K562 (cell line): Measurements from ENCODE around the gene MPDU1. TPM values are rescaled to one million over a fixed set of nuclear protein-coding genes. Genes with fewer than 3 reads are reported as not detected.

Experiments
- ATF2 ChIP-seq: sonication (generic); formaldehyde crosslinking; IDR thresholded peaks from 2 replicates; pipeline ENCODE4 v1.8.1; 2022; ENCODE audit warnings: missing genetic modification reagents
- DACH1 ChIP-seq: fragments of 450-650 bp; IDR thresholded peaks from 2 replicates; pipeline ENCODE4 v1.6.1; 2018; ENCODE audit not compliant: partially characterized antibody
- DIDO1 ChIP-seq: fragments of 450-650 bp; IDR thresholded peaks from 2 replicates; pipeline ENCODE4 v1.6.1; 2016; ENCODE audit warnings: low read depth, missing biosample characterization, missing genetic modification characterization
- HNRNPUL1 ChIP-seq: fragments of 200-400 bp; formaldehyde crosslinking; IDR thresholded peaks from 2 replicates; pipeline ENCODE4 v1.6.1; 2017; ENCODE audit warnings: low read length
- NONO ChIP-seq, 2 experiments: fragments of 200-400 bp in 1 of 2; fragments of 450-650 bp in 1 of 2; formaldehyde crosslinking in 1 of 2; IDR thresholded peaks; 2 replicates each; pipeline ENCODE4 v1.6.1; 2017; ENCODE audit warnings: low read depth in 2 of 2, mild to moderate bottlenecking in 2 of 2, moderate library complexity in 2 of 2, low read length in 1 of 2
- PRDM10 ChIP-seq: fragments of 450-650 bp; IDR thresholded peaks from 2 replicates; pipeline ENCODE4 v1.6.1; 2018; ENCODE audit not compliant: partially characterized antibody
- SRSF7 ChIP-seq: fragments of 200-400 bp; formaldehyde crosslinking; optimal IDR thresholded peaks from 2 replicates; pipeline ENCODE3; 2017; ENCODE audit warnings: mild to moderate bottlenecking, low read depth, low read length
- YY1 ChIP-seq, 3 experiments: IDR thresholded peaks; 2 replicates each; pipeline ENCODE4 v1.6.1; 2011; ENCODE audit warnings: low read length in 2 of 3, mild to moderate bottlenecking in 2 of 3, moderate library complexity in 2 of 3, borderline replicate concordance in 1 of 3, control low read depth in 1 of 3, low read depth in 1 of 3; ENCODE audit not compliant: insufficient read depth in 3 of 3, insufficient replicate concordance in 2 of 3, control insufficient read depth in 1 of 3, insufficient read length in 1 of 3; ENCODE audit errors: extremely low read depth in 1 of 3
- ZC3H8 ChIP-seq: fragments of 450-650 bp; IDR thresholded peaks from 2 replicates; pipeline ENCODE4 v1.6.1; 2017
- ZFX ChIP-seq: sonication (generic); formaldehyde crosslinking; IDR thresholded peaks from 2 replicates; pipeline ENCODE4 v1.8.0; 2022; ENCODE audit warnings: mild to moderate bottlenecking, missing genetic modification reagents, moderate library complexity
- ZNF133 ChIP-seq: fragments of 250-450 bp; sonication (Bioruptor Pico); IDR thresholded peaks from 2 replicates; pipeline ENCODE4 v1.4.0; 2020; ENCODE audit warnings: mild to moderate bottlenecking
- ZNF407 ChIP-seq: fragments of 450-650 bp; IDR thresholded peaks from 2 replicates; pipeline ENCODE4 v1.6.1; 2016; ENCODE audit warnings: low read depth
- ZNF589 ChIP-seq: fragments of 200-800 bp; sonication (Bioruptor generic); IDR thresholded peaks from 2 replicates; pipeline ENCODE4 v1.6.1; 2016; ENCODE audit warnings: low read depth, missing genetic modification characterization, missing compliant biosample characterization
- polyA plus RNA-seq, 8 experiments: library from polyadenylated mRNA; depleted of rRNA in 4 of 8; stranded (reverse) in 5 of 8; unstranded in 3 of 8; fragments of >200 nt; fragmentation: Nextera tagmentation in 2 of 8; fragmentation: Illumina TruSeq in 1 of 8; extraction: Ambion mirVana in 2 of 8; extraction: Trizol in 1 of 8; gene quantifications; 2 replicates each; pipeline versions ENCODE4 v1.2.1 to v1.2.3, GENCODE V29; 2011 to 2014; ENCODE audit warnings: inconsistent platforms in 1 of 8, missing spikeins in 1 of 8
- total RNA-seq, 7 experiments: library from RNA; depleted of rRNA in 6 of 7; stranded (reverse); fragments of >200 nt in 6 of 7; fragmentation: Illumina TruSeq in 2 of 7; extraction: Trizol in 2 of 7; gene quantifications; 2 replicates each; pipeline versions ENCODE4 v1.2.1 to v1.2.3, GENCODE V29; 2011 to 2021; ENCODE audit warnings: low replicate concordance in 1 of 7

The MPDU1 gene
- total and polyA plus RNA-seq, 9 of the 15 experiments (the other 6 are each of a cell fraction or from before 2014, with no cell fraction given) = 4.9 to 179 (median 77.1) TPM

GRCh38 chr17:7583253-7584109 is at the start of gene MPDU1 (continued):
- TF ChIP-seq DIDO1 (tag) (peak; percentile 75; the same call in 1 of the 2 replicates), ZNF407 (peak; percentile 37; the same call in 1 of the 2 replicates), YY1 (IDR thresholded peaks at IDR 0.05; ENCODE audit: borderline replicate concordance in 1 of 3, control insufficient read depth in 1 of 3, extremely low read depth in 1 of 3, insufficient read depth in 3 of 3, insufficient read length in 1 of 3, insufficient replicate concordance in 2 of 3, low read depth in 1 of 3, low read length in 2 of 3) (peak; percentile 64 to 95 (median 94)), HNRNPUL1 (no peak), ZFX (CRISPR knock-in tag) (peak; percentile 91), ZC3H8 (no peak), NONO (IDR thresholded peaks at IDR 0.05; ENCODE audit: low read depth in 2 of 2, low read length in 1 of 2) (no peak), ATF2 (no peak), SRSF7 (no peak), ZNF589 (peak; percentile 83; the same call in 1 of the 2 replicates), PRDM10 (no peak), DACH1 (no peak), ZNF133 (CRISPR knock-in tag) (no peak)
